ENCODE measurements around the gene NR6A1. TPM values are rescaled to one million over a fixed set of nuclear protein-coding genes. Genes with fewer than 3 reads are reported as not detected.

The NR6A1 gene
- polyA plus RNA-seq, 1 donor from 2014 or later = 4.3 TPM

GRCh38 chr9:124673063-124673462 lies 98.0 kb downstream of the NR6A1 start:
- Histone ChIP-seq H3K27me3 (ENCODE audit: insufficient read depth, low read depth, low read length) (no peaks in the 10 kb centered on the region), H3K9me2 (ENCODE audit: insufficient read depth, low read length) (no peaks in the 10 kb centered on the region), H4K20me1 (ENCODE audit: insufficient read depth) (no peaks in the 10 kb centered on the region), H3F3A (ENCODE audit: insufficient read depth, low read length, poor library complexity, severe bottlenecking) (no peaks in the 10 kb centered on the region), H2AFZ (ENCODE audit: low read depth, low read length) (no peak overlapping the region), H3K9me3 (ENCODE audit: low read length) (no peaks in the 10 kb centered on the region), H3K36me3 (ENCODE audit: insufficient read depth, low read length) (no peaks in the 10 kb centered on the region), H3K27ac (ENCODE audit: low read length) (no peak overlapping the region), H3K4me2 (ENCODE audit: low read length) (no peak overlapping the region), H3K9ac (ENCODE audit: low read length) (no peak overlapping the region), H3K79me2 (replicated peaks; ENCODE audit: insufficient read depth, low read length) (peaks cover 60% of the 10 kb centered on the region), H3K4me3 (ENCODE audit: low read length) (no peak overlapping the region)
- no peak for TF ChIP-seq SMC3 (conservative IDR thresholded peaks at IDR 0.05; ENCODE audit: poor library complexity)
- TF ChIP-seq TAF1 (IDR thresholded peaks at IDR 0.05; ENCODE audit: low read depth) = no peak
- no peak for TF ChIP-seq MXI1 (conservative IDR thresholded peaks at IDR 0.05; ENCODE audit: poor library complexity, severe bottlenecking)
- TF ChIP-seq CTCF (IDR thresholded peaks at IDR 0.05; ENCODE audit: poor library complexity, severe bottlenecking) = no peak
- TF ChIP-seq POLR2AphosphoS5 (IDR thresholded peaks at IDR 0.05) = no peak
- no peak for TF ChIP-seq REST (IDR thresholded peaks at IDR 0.05; ENCODE audit: borderline replicate concordance)
- TF ChIP-seq EZH2 (IDR thresholded peaks at IDR 0.05; ENCODE audit: borderline replicate concordance, insufficient read depth, low read length, poor library complexity, severe bottlenecking) = no peak

- H3F3A ChIP-seq (ENCODE audit: insufficient read depth, low read length, poor library complexity, severe bottlenecking) = no peaks in the 10 kb centered on the region
- H3K4me2 ChIP-seq (ENCODE audit: low read length) = no peak overlapping the region
- no peak for TF ChIP-seq POLR2AphosphoS5 (IDR thresholded peaks at IDR 0.05)
- TF ChIP-seq EP300 (conservative IDR thresholded peaks at IDR 0.05; ENCODE audit: poor library complexity, severe bottlenecking) = no peak
- no peak for TF ChIP-seq CTCF (IDR thresholded peaks at IDR 0.05; ENCODE audit: poor library complexity, severe bottlenecking)
- no peak for TF ChIP-seq TAF1 (IDR thresholded peaks at IDR 0.05; ENCODE audit: low read depth)
- TF ChIP-seq SMC3 (conservative IDR thresholded peaks at IDR 0.05; ENCODE audit: poor library complexity) = no peak
- no peak for TF ChIP-seq REST (IDR thresholded peaks at IDR 0.05; ENCODE audit: borderline replicate concordance)
- no peak for TF ChIP-seq EZH2 (IDR thresholded peaks at IDR 0.05; ENCODE audit: borderline replicate concordance, insufficient read depth, low read length, poor library complexity, severe bottlenecking)
- no peaks in the 10 kb centered on the region for H3K9me2 ChIP-seq (ENCODE audit: insufficient read depth, low read length)
- no peak overlapping the region for H3K9ac ChIP-seq (ENCODE audit: low read length)
- H3K4me3 ChIP-seq (ENCODE audit: low read length) = no peak overlapping the region
- no peak overlapping the region for H3K27ac ChIP-seq (ENCODE audit: low read length)
- H3K9me3 ChIP-seq (ENCODE audit: low read length) = no peaks in the 10 kb centered on the region
- H2AFZ ChIP-seq (ENCODE audit: low read depth, low read length) = no peak overlapping the region
- H3K79me2 ChIP-seq (replicated peaks; ENCODE audit: insufficient read depth, low read length) = peaks cover 69% of the 10 kb centered on the region
- H4K20me1 ChIP-seq (ENCODE audit: insufficient read depth) = no peaks in the 10 kb centered on the region
- no peaks in the 10 kb centered on the region for H3K36me3 ChIP-seq (ENCODE audit: insufficient read depth, low read length)
- H3K27me3 ChIP-seq (ENCODE audit: insufficient read depth, low read depth, low read length) = no peaks in the 10 kb centered on the region
Observed at GRCh38 chr9:124671861-124672260, 99.2 kb downstream of the NR6A1 start.
